Measurements from ENCODE around the gene PTPRT.
"Not testable (repeated sequence)": the region's sequence is repeated elsewhere in the genome, so short reads cannot be mapped to it uniquely, and the experiment has no call there.

The PTPRT gene

DNA sequence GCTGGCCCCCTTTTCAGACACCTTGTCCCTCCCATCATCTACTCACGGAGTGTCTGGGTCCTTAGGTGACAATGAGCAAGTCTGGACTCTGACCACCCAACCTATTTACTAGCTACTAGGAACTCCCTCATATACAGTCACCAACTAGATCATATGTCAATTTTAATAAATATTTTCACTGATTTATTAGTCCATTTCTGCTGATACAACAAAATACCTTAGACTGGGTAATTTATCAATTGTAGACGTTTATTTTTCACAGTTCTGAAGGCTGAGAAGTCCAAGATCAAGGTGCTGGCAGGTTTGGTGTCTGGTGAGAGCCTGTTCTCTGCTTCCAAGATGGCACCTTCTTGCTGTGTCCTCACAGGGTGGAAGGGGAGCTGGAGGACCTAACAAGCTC is 229.7 kb downstream of the PTPRT start:
- DNase-seq, result no peak

DNA sequence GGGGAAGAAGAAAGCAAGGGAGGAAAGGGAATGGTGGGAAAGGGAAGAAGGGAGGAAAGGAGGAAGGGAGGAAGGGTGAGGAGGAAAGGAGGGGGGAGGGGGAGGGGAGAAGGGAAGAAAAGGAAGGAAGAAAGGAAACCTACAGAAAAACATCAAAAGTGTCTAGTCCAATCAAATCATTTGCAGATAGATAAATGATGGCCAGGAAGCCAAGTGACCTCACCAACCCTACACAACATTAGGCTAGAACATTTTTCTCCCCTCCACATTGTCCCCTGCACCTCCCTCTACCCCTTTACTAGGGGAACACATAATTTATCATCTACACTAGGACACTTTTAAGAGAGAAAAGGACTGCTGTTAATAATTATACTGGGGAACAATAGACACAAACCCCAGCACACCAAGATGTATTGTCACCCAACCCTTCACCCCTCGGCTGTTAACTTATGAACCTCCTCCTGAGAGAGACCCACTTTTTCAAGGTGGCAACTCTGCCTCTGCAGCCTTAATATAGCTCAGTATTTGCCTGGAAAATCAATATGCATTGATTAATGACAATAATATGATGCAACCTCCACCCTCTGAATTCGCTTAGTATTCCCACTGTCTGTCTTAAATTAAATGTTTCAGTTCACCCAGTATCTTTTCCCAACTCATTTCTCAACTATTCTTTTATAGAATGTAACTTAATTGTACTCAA is 231.2 kb downstream of the PTPRT start:
- no peak for DNase-seq

DNA sequence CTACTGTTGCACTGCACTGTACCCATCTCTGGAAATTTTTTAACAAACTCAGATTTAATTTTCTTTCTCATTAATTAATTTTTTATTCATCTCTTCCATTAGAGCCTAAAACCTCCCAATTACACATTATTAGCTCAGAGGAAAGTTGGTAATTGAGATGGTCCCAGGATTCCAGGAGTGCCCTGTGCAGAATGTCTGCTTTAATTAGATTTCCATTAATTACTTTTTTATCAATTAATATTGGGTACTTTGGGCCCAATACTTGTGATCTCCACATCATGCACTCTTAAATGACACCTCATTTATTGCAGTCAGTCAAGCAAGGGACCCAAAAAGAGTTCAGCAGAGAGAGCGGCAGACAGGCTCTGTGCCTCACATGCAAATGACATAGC is 232.0 kb downstream of the PTPRT start:
- DNase-seq, result no peak

DNA sequence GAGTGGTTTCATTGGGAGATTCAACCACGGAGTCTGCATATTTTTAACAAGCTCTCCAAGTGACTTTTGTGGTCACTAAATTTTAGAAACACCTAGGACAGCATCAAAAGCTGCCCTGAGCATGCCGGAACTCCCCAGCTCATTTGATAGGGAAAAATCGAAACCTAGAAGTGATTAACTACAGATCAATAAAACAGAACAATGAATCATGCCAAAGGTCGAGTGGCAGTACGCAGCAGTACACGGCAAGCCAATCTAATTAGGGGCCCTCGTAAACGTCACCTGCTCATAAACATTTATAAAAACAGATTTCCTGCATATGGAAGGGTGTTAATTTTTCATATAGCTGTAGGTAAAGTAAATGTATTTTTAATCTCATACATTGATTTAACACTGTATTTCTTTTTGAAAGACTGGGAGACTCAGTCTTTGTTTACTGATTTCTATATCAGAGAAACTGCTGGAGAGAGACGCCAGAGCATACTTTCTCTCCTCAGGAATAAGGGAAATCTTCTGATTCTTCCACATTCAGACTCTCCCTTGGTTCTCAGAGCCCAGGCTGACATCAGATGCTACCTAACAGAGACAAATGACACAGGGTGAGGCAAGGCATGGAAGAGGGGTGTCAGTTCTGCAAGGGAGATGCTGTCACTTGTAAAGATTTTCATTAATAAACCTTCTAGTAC is 232.5 kb downstream of the PTPRT start:
- DNase-seq, result no peak

DNA sequence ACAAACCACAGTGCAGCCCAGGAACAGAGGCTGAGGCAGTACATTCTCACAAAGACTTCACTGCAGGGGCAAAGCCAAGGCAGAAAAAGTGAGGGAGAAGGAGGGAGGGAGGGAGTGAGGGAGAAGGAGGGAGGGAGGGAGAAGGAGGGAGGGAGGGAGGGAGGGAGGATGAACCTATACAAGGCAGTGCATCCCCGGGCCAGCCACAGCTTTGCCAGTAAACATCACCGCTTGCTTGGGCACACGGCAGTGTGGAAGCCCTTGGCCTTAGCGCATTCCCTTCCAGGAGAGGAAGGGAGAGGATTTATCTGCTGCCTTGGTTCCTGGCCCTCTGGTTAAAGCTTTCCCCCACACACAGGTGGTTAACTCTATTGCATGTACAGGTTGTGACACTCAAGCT is 234.0 kb downstream of the PTPRT start:
- DNase-seq, result no peak

DNA sequence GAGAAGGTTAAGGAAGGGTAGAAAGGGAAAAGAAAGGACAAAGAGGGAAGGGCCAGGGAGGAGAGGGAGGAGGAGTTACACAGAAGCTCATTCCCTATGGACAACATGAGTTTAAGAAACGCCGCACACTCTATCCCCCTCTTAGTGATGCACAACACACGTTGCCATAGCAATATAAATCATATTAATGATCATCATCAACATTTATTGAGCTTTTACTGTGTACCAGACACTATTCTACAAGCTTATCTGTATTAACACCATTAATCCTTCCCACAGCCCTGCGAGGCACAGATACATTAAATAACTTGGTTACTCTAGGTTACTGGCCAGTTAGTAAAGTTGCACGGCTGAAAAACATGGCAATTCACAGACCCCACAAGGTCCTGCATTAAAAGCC is 234.8 kb downstream of the PTPRT start:
- no peak for DNase-seq

DNA sequence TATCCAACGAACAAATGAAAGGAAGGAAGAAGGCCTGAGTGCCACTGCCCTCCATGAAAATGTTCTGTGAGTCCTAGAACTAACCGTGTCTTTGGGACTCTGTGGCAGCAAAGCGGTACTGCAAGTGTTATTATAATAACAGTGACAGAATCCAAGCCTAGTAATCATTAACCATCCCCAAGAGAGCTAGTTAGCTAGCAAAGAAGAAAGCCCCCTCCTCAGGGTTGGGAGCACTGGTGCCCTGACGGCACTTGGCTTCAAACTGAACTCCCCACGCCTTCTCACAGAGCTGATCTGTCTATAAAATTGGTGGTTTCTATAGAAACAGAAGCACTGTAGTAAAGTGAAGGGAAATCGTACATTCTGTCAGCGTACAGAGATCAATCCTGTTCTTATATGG is 239.8 kb downstream of the PTPRT start:
- no peak for DNase-seq

DNA sequence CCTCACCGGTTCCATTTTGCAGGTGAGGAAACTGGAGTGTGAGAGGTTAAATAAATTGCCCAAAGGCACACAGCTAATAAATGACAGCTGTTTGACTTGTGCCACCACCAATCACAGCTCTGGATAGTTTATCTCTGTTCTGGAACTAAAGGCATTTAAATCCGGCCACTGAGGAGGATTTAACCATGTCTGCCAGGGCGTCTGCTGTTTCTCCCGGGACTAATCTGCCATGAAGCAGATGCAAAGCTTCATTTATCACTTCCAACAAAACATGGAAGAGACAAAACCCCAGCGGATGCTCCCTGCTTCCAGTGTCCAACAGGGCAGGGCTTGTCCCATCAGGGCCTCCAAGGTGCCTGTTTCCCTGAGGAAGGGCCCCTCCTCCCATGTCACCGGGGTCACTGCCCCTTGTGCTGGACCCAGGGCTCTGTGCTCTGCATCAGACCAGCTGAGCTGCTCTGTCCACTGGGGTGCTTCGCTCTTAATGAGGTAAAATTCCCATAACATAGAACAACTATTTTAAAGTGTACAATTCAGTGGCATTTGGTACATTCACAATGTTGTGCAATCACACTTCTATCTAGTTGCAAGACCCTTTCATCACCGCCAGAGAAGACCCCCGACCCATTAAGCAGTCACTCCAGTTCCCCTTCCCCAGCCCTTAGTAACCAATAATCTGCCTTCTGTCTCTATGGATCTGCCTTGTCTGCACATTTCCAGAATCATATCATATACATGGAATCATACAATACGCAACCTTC is 244.3 kb downstream of the PTPRT start:
- DNase-seq, result no peak

DNA sequence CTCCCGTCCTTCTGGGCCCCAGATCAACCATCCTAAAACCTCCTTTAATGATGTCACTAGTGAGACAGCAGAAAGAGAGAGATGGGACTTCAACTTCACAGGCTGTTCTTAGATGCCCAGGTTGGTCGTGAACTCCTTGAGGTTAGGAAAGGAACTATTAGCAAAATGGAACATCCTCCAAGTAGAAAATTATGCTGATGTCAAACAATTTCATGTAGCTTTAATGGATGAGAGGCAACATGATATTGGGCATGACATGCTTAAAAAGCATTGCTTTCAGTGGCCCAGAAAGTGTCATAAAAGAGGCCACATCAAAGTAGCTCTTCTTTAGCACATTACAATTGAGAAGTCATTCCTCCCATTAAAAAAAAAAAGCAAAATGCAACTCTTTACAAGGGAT is 248.1 kb downstream of the PTPRT start:
- DNase-seq, result no peak

DNA sequence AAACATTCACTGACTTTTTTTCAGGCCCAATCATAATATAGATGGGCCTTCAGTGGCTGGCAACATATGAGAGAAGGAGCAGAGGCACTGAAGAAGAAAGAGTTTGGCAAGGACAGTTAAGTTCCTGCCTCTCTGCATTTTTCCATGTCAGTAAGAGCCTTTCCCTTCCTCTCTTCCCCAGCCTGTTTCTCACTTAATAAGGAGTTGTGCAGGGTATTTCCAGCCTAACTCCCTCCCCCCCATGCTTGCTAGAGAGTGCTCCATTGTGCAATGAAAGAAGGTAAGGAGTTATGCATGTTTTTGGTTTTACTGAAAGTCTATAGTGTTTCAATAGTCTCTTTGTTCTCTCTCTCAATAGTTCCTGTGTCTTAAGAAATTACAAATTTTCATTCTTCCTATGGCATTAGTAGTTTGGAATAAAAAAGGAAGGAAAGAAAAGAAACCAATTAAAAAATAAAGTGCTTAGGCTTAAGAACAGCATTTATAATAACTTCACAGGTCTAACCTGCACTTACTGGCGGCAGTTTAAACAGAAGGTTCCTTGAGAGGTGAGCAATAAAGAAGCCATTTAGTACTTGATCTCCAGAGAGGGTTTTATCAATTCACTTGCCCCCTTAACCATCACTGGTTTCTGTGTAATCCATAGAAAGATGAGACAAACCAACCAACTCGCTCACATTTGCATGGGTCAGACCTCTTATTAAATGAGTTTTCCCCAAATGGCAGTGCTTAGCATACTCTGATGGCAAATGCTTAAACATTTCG is 251.1 kb downstream of the PTPRT start:
- DNase-seq, result no peak

DNA sequence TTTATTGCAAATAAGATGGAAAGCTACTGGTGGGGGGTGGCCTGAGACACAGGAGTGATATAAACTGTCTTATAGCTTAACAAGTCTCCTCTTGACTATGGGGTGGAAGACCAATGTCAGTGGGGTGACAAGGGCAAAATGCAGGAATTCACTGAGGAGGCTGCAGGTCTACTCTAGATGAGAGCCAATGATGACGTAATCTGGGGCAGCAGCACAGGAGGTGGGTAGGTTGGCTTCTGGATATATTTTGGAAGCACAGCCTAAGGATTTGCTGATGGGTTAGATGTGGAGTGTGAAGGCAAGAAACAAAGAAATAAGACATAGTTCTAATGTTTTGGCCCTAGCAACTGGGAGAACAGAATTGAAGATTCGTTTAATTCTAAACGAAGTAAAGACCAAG is 253.2 kb downstream of the PTPRT start:
- DNase-seq, result no peak

DNA sequence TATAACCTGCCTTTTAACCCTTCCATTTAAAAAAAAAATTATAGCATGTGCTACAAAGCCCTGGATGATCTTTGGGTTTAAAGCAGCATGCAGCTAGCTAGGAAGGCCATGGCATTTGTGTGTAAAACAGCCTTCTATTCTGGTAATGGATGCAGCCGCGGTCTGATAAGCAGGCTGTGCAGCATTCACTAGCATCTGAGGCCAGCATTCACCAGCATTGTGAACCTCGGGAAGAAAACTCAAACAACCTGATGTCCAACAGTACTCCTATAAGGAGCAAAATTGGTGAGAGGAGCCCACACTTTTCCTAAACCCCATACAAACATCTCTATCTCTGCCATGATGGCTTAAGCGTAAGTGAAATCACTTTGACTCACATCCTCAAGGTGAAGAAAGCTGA is 265.5 kb downstream of the PTPRT start:
- DNase-seq, result no peak

DNA sequence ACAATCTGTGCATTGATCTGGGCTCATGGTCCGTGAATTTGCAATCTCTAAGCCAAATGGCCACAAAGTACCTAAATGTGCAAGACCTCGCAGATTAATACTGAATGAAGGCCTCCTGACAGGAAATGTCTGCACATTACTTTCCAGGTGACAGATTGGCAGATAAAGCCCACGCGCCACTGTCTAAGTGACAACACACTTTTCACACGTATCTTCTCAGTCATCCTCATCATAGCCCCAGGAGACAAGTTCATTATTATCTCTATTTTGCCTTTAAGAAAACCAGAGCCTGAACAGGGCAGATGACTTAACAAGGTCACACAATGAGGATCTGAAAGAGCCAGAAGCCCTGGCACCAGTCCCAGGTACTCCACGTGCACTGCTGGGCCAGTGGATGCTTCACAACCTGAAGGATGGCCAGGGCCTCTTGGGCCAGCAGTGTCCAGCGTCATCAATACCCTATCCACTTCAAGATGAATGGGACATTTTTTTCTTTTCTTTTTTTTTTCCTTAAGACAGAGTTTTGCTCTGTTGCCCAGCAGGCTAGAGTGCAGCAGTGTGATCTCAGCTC is 266.3 kb downstream of the PTPRT start:
- no peak for DNase-seq

DNA sequence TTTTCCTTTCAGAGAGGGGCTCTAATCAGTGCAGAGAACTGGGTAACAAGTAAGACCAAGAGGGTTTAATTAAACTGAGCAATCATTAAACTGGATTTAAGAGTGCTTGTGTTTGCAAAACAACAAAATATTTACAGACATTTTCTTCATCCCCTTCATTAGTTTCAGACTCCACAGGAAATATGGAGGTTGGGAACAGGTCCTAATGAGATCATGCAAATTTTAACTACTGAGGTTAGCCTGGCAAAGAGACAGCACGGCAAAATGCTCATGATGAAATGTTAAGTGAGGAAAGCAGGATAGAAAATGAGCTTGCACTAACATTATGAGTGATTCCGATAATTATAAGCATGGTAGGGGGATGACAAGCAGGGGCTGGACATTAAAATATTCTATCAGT is 268.9 kb downstream of the PTPRT start:
- no peak for DNase-seq

DNA sequence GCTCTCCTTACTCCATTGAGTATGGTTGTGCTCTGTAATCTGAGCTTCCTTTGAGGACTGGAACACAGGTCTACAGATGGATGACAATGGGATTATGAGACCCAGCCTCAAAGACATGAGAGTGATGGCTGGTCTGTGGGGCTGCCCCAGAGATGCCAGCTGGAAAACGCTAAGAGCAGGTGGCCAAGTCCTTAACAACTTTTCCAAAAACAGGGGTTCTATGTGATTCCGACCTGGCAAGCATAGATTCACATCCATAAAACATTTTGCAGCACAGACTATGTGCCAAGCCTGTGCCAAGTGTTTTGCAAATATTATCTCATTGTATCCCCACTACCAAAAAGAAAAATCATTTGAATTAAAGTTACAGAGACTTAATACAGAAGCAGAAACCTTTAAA is 270.4 kb downstream of the PTPRT start:
- DNase-seq, result no peak

DNA sequence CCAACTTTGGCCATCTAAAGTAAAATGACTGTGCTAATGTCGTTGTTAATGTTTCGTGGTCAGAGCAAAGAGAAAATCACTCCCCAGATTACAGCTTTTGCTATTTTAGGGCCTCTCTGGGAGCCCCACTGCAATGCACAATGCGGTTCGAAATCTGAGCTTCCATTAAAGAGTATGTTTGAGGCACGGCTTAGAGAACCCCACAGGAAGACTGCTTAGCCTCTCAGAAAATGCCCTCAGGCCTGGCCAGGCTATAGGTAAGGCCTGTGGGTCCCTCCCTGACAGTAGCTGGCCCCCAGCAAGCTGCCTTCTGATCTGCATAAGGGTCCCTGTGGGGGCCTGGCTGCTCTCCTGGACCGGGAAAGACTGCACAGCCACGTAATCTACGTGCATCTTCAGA is 274.6 kb downstream of the PTPRT start:
- DNase-seq, result no peak

DNA sequence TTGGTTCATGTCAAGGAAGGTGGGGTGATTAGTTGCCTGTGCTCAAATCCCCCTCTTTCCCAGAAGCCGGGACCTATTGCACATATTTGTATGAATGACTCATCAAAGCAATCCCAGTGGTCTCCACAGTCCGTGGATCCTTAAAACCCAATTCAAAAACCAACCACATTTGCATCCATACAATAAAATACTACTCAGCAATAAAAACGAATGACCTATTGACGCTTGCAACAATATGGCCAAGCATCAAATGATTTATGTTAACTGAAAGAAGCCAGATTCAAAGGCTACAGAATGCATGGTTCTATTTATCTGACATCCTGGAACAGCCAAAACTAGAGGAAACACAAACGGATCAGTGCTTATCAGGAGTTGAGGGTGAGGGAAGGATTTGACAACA is 275.4 kb downstream of the PTPRT start:
- no peak for DNase-seq

DNA sequence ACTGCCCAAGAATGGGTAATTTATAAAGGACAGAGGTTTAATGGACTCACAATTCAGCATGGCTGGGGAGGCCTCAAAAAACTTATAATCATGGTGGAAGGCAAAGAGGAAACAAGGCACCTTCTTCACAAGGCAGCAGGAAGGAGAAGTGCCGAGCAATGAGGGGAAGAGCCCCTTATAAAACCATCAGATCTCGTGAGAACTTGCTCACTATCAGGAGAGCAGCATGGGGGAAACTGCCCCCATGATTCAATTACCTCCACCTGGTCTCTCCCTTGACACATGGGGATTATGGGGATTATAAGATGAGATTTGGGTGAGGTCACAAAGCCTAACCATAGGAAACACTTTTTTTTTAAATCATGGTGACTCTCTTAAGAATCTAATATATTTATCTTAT is 278.9 kb downstream of the PTPRT start:
- DNase-seq, result not testable (repeated sequence)

DNA sequence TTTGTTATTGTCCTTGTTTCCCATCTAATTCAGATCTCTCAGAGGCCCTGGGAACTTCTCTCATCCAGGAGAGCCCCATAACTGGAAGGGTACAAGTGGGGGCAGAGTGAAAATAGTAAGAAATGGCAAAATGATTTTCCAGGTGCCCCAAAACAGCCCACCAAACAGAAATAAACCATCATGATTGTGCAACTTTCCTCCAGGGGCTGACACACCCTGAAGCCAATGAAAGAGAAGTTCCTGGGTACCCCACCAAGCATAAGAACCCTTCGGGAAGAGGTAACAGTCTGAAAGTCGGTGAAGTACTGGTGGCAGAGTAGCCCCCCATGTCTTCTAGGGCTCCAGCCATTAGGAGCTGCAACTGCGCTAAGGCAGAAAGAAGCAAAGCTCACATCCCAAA is 282.0 kb downstream of the PTPRT start:
- no peak for DNase-seq

DNA sequence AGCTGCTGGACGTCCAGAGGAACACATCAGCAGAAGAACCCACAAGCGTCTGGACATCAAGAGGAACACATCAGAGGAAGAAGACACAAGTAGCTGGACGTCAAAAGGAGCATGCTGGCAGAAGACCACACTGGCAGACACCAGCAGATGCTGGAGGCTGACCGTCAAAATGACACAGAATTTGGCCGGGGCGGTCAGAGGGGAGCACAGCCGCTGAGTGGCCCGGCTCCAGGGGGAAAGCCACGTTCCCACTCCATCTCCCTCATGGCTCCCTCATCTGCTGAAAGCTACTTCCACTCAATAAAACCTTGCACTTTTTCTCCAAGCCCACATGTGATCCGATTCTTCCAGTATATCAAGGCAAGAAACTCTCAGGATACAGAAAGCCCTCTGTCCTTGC is 283.6 kb downstream of the PTPRT start:
- no peak for DNase-seq

DNA sequence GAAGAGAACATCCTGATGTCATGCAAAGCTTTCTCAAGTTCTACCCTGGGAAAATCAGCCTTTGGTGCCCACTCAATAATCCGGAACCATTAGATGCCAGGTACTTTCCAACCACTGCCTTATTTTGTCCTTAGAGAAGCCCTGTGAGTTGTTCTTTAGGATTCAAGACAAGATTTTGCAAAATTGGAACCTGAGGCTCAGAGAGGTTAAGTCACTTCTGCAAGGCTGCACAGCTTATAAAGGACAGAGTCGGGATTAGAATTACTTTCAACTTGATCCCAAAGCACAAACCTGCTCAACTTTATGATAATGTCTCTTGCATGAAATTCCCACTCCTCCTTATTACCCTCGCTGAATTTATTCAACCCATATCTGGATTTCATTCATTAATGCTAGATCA is 287.2 kb downstream of the PTPRT start:
- no peak for DNase-seq

DNA sequence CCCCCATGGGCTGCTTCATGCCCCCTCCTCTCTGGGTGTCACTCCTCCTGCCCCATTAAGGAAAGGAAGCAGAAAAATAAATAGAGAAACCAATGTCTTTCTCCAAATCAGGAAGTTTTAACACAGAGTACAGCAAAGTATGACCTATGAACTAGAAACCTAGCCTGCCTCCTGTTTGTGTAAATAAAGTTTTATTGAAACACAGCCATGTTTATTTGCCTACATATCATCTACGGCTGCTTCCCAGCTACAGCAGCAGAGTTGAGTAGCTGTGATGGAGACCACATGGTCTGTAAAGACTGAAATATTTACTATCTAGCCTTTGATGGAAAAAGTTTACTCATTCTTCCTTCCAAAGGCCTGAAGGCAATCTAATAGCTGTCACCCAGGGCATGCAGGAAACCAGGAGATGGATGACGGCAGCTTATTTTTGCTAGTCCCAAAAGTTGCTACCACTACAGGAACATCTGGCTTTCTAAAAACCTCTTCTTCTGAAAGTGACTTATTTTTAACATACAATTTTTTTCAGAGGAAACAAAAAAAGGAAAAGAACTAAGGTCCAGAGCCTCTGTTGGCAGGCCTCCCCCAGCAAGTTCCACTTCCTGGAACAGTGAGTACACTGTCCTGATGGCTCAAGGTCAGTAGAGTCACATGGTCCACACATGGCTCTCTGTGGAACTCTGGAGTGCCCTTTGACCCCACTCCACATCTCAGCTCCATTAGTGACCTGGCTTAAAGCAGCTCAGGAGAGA is 287.8 kb downstream of the PTPRT start:
- no peak for DNase-seq

Data from CD4-positive, alpha-beta T cell treated with Interleukin-4 for 4 hours (primary cell).